Activated CD8-positive, alpha-beta memory T cell treated with anti-CD3 and anti-CD28 coated beads for 4 hours (primary cell): ENCODE measurements around the gene GRIP1.

Source experiments
- DNase-seq, 2 donors: peaks; one replicate each; pipeline ENCODE4 v3.0.0-alpha.2; 2020; ENCODE audit warnings: low read depth in 2 of 2

Gene GRIP1

DNA sequence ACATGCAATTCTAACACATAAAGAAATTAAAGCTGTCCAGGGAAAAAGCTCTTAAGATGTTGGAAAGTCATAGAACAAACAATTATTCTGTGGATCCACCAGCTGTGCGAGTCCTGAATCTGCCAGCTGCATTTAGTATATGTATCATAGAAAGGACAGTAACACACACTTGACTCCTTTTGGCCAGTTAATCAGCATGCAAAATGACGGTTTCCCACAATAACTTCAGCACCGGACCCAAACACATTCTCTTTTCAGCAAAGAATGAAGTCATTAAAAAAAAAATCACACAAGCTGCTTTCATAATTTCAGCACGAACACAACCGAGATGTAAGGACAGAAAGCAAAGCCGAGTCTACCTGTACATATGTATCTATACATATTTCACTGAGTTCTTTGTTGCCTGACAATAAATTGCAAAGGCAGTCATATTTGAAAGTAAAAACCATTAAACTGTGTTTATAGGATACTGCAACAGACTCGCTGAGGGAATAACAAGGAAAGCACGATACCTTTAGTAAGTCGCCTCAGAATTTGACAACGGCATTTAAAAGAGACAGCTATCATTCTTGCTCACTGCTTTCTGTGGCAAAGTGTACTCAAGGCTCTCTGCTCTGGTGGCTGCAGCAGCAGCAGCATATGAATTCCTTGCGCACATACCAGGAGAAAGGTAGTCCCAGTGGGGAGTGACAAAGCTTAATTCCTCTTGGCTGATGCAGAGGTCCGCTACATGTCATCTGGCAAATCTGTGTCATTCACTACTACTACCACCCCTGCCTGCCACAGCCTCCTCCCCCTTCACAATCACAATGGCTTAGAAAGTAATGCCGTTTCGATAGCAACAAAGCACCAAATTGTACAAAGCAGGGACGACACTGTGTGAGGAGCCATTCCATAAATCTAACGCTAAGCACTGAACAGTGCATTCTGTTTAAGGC is at the start of gene GRIP1:
GRIP1 (minus strand) TSS at position 739 of the 938 bp plus-strand sequence; CDS start at position 567, 172 bp downstream.
- DNase-seq: no peak

DNA sequence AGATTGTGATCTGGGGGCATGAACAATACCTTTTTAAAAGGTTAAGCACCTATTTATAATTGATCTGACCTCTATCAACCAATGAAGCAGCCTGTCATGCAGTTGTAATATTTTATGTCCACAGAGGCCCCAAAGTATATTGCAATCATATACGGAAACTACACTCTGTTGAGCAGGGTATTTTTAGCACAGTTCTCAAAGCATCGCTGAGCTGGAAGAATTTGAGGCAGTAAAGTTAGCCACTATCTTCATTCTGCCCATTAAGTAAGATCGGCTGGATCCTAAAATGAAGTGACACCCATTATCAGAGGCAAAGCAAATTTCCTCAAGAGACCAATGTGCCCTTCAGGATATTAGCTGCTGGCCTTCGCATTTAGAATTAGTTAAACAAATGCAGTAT is 47.7 kb upstream of the GRIP1 start:
- no peak for DNase-seq

- DNase-seq: no peak
Measured at GRCh38 chr12:66725031-66725430, 46.2 kb upstream of the GRIP1 start.

DNA sequence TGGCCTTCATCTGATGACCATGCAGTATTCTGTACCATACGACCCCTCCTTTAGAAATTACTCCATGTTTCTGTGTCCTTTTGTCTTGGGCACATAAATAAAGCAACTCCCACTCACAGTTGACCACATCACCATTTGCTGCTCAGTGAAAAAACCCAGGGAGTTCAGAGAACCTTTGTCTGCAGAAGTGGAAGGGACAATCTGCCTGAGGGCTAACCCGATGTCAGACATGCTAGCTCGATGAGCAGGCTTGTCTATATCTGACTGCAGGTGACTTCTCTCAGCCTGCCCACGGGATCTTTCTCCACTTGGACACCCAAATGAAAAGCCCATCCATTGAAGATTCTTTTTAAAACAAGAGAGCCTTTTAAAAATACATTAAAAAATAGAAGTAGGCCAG is 45.7 kb upstream of the GRIP1 start:
- no peak for DNase-seq

- no peak for DNase-seq
Measured at GRCh38 chr12:66724026-66724425, 45.1 kb upstream of the GRIP1 start.

DNA sequence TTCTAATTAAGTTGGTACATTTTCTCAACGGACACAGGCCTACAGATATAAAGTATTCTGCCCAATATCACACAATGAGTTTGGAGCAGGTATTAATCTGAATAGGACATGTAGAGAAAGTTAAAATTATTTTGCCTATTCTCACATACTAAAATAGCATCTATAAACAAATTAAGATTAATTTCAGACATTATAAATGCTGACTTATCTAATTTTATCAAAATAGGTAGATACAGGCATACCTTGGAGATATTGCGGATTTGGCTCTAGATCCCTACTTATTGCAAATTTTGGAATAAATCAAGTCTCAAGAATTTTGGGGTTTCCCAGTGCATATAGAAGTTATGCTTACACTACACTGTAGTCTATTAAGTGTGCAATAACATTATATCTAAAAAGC is 41.0 kb upstream of the GRIP1 start:
- no peak for DNase-seq

DNA sequence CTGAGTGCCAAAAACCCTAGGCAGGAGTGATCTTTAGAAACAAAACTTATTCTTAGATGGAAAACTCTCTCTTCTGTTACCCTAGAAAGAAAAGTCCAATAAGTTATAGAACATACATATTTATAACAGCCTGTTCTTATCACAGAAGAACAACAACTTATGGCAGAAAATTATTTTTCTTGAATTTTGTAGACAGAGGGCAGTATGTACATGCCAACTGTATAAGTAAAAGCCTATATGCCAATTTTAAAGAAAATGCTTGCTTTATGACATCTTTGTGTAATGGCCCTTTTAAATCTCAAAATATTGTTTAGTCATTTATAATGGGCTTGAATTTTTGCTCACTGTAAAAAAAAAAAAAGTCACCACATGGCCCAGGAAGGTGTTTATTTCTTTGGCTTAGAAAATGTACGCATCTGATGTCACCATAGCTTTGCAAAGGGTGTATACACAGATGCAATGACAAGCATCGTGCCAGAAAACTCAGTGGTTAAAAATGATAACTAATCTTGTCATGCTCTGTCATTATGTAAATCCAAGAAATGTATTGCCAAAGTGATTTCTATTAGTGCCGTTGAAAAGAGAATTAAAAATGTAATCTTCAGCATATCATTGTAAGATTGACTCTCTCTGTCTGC is 38.3 kb upstream of the GRIP1 start:
- DNase-seq: no peak

DNA sequence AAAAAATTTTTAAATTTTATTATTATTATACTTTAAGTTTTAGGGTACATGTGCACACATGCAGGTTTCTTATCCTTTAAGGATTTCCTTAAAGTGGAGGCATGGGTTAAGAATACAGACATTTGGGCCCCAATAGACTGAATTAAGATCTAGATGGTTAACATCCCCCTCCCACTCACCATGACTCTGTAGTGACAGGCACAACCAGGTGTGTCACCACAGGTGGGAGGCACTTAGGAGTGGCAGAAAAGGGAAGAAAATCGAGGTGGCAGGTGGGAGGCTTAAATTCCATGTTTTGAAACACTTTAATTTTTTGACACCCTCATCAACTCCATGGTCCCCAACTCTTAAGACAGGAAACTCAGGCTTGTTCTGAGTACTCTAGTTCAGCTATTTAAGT is 37.6 kb upstream of the GRIP1 start:
- peak in 1 of 2 donors; percentile 3 for DNase-seq

GRCh38 chr12:66714709-66715108 is 35.8 kb upstream of the GRIP1 start:
- DNase-seq: no peak

- no peak for DNase-seq
Measured at GRCh38 chr12:66713984-66714383, 35.1 kb upstream of the GRIP1 start.

GRCh38 chr12:66709893-66710292 is 31.0 kb upstream of the GRIP1 start:
- no peak for DNase-seq

DNA sequence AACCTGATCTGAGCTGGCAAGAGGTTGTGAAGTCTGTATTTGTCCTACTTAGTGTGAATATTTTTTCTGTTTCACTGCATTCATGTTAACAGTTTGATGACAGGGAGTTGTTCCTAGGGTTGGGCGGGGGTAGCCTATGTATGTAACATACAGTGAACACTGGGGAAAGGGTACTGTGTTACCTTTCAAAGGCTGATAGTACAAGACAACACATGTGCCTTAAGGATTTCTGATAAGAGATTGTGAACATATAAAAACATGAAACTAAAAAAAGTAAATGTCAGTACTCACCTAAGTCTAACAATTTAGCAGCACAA is 30.5 kb upstream of the GRIP1 start:
- no peak for DNase-seq

DNA sequence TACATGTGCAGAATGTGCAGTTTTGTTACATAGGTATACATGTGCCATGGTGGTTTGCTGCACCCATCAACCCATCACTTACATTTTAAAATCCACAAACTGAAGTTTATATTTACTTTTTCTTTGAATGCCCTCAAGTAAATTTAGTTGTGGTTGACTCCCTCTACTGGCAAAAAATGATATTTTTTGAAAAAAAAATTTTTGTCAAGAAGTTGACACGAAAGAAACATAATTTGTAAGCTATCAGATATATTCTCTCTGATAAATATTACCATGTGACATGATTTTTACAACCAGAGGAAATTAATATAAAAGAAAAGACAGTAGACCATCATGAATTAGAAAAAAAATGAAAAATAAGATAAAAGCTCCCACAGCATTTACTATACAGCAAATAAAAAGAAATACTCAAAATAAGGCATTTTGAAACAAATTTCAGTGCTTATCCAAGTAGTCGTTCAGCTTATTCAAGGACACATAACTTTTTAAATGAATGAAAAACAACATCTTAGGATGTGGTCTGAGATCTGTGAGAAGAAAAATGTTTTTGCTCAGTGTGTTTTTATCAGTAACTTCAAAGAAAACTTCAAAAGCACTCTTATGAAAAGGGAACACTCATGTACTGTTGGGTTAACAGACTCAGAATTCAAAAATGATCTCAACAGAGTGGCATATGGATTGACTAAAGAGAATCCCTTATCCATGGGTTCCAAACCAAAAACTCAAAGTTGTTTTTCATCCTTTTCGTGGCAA is 30.0 kb upstream of the GRIP1 start:
- DNase-seq: no peak

- no peak for DNase-seq
Measured at GRCh38 chr12:66707002-66707697, 28.3 kb upstream of the GRIP1 start.

- DNase-seq: no peak
Measured at GRCh38 chr12:66699738-66700482, 21.0 kb upstream of the GRIP1 start.

DNA sequence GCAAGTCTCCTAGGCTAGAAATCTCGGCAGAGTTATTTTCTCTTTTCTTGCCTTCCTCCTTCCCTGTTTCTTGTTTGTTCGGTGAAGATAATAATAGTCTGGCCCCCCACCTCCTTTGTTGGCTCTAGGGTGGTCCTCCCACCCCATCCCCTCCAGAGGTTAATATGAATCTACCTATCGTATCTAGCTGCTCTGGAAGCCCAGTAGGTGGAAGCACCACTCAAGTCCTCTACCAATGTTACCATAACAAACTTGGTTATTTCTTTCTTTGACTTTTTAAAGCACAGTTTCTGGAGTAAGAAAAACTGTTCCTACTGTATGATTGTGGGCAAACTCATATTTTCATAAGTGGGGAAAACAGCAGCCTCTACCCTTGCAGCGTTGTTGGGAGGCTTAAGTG is 19.7 kb upstream of the GRIP1 start:
- no peak for DNase-seq

DNA sequence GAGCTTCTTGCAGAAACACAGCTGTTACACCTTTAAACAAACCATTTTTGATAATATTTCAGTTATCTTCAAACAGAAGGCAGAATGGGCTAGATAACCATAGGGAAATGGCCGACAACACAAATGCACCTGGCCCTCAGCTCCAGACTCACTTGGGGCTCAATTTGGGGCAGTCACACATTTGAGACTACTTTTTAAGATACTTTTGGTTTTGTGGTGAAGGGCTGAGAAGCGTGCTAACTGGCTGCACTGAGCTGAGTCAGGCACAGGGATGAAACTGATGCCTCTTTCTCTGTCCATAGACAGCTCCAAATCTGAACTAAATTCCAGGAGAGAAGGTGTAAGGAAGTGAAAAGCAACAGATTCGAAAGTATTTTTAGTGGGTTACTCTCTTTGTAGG is 18.5 kb upstream of the GRIP1 start:
- DNase-seq: no peak

DNA sequence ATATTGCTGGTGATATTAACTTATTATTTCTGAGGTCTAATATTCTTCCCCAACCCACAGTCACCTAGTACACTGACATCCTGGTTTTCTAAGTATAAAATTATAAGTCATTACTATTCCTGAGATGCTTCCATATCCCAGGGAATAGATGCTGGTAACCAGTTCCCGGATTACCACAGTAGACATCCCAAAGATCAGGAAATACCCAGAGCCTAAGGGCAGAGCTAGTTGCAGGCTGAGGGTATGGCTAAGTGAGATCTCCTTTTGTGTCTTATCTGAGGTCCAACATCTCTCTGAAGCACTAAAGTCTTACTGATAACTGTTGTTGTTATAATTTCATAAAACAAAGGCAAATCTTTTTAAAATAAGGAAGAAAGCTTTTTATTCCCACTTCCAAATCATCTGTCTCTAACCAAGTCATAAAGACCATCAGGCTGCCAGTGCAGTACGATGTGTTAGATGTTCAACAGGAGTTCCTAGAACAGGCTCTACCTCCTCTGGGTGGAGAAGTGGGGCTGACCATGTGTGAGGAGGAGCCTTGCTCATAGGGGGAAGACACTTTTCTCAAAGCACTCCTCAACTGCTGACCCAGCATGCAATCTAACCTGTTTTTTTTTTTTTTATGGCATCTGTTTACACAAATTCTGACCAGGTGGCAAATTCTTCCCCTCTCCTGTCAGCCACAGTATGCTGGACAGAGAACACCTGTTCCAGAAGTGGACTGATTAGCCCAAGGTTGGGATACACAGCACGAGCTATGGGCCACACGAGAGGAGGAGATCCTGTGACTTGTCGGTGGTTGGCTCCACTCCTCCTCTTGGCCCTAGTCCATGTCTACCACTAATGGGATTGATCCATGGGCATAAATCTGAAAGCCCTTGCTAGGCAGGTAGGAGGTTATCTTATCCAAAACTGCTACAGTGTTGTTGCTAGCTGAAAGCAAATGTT is 16.1 kb upstream of the GRIP1 start:
- no peak for DNase-seq

GRCh38 chr12:66693901-66694513 is 15.1 kb upstream of the GRIP1 start:
- DNase-seq: no peak

GRCh38 chr12:66692986-66693385 is 14.1 kb upstream of the GRIP1 start:
- DNase-seq: no peak
